GM12878 (cell line): ENCODE data around the gene EAF1. TPM values are rescaled to one million over a fixed set of nuclear protein-coding genes. Genes with fewer than 3 reads are reported as not detected.

Source experiments
- ATAC-seq: fragments of 200-7000 bp; cut with Tn5 transposase; 3 replicates; pipeline ENCODE4 v1.9.1; 2020; ENCODE audit warnings: mild to moderate bottlenecking, moderate library complexity
- BruUV-seq: library from RNA; stranded (reverse); fragments of 400-500 nt; replicated peaks from 2 replicates; lab custom pipeline; 2021; lab: Mats Ljungman, UMichigan
- CTCF ChIA-PET: fragments of 300-600 bp; sonication (Branson Sonifier 250); formaldehyde crosslinking; extraction: SDS; loops from one replicate; lab custom pipeline; 2021; ENCODE audit warnings: inconsistent platforms; lab: Yijun Ruan, JAX
- POLR2A ChIA-PET: fragments of 350-600 bp; formaldehyde crosslinking; extraction: SDS; loops from one replicate; lab custom pipeline; 2021; ENCODE audit warnings: inconsistent platforms; lab: Charles Lee
- RAD21 ChIA-PET: fragments of 300-600 bp; sonication (Branson Sonifier 250); formaldehyde crosslinking; loops from one replicate; lab custom pipeline; 2023; ENCODE audit warnings: antibody characterized with exemption; ENCODE audit not compliant: unreplicated experiment; lab: Charles Lee
- SMC1A ChIA-PET: fragments of 300-600 bp; sonication (Branson Sonifier 250); formaldehyde crosslinking; loops from one replicate; lab custom pipeline; 2023; ENCODE audit not compliant: unreplicated experiment, uncharacterized antibody; lab: Charles Lee
- DNase-seq: peaks from one replicate; pipeline ENCODE4 v3.0.0-alpha.2; 2011; ENCODE audit warnings: low read depth, low spot score
- FAIRE-seq: peaks from 3 replicates; lab custom pipeline; 2011; peaks lifted over from hg19 to GRCh38; lab: Jason Lieb, UNC
- H2AFZ ChIP-seq: 2 replicates; pipeline ENCODE4 v1.6.0; 2011; ENCODE audit warnings: low read depth, low read length, control low read depth; ENCODE audit not compliant: control insufficient read depth
- H3K27ac ChIP-seq: 2 replicates; pipeline ENCODE4 v1.5.1; 2011; ENCODE audit warnings: control low read depth; ENCODE audit not compliant: control insufficient read depth, insufficient read depth
- H3K27me3 ChIP-seq, 2 experiments: replicated peaks in 1 of 2; 2 replicates each; pipeline versions ENCODE4 v1.6.0 to v1.6.1; 2011; ENCODE audit warnings: low read length in 1 of 2; ENCODE audit not compliant: control insufficient read depth in 2 of 2, insufficient read depth in 2 of 2
- H3K36me3 ChIP-seq, 2 experiments: 2 replicates each; pipeline ENCODE4 v1.5.1; 2011; ENCODE audit warnings: low read length in 1 of 2; ENCODE audit not compliant: control insufficient read depth in 2 of 2, insufficient read depth in 2 of 2
- H3K4me1 ChIP-seq: 2 replicates; pipeline ENCODE4 v1.6.1; 2011; ENCODE audit warnings: mild to moderate bottlenecking, low read length, moderate library complexity, mixed read lengths; ENCODE audit not compliant: control insufficient read depth, insufficient read depth
- H3K4me2 ChIP-seq: 2 replicates; pipeline ENCODE4 v1.6.0; 2011; ENCODE audit warnings: control low read depth; ENCODE audit not compliant: control insufficient read depth, insufficient read depth
- H3K4me3 ChIP-seq: fragments of 200-600 bp; sonication (generic); 2 replicates; pipeline ENCODE4 v1.5.1; 2016
- H3K79me2 ChIP-seq: 2 replicates; pipeline ENCODE4 v1.6.0; 2011; ENCODE audit warnings: low read length; ENCODE audit not compliant: control insufficient read depth, insufficient read depth
- H3K9ac ChIP-seq: 2 replicates; pipeline ENCODE4 v1.8.0; 2011; ENCODE audit warnings: low read length, control low read depth, mixed read lengths; ENCODE audit not compliant: control insufficient read depth, insufficient read depth
- H3K9me3 ChIP-seq: replicated peaks from 3 replicates; pipeline ENCODE4 v1.5.1; 2011; ENCODE audit warnings: mild to moderate bottlenecking, low read length; ENCODE audit not compliant: control insufficient read depth, insufficient read depth
- H4K20me1 ChIP-seq: 2 replicates; pipeline ENCODE4 v1.6.0; 2011; ENCODE audit not compliant: control insufficient read depth, insufficient read depth
- ASH2L ChIP-seq: fragments of 300-600, 200-600 bp; sonication (generic); IDR thresholded peaks from 2 replicates; pipeline ENCODE4 v1.6.1; 2017; ENCODE audit warnings: low read depth, mild to moderate bottlenecking, borderline replicate concordance
- EP300 ChIP-seq, 2 experiments: fragments of 150-350 bp in 1 of 2; IDR thresholded peaks; 2 replicates each; pipeline ENCODE4 v1.6.1; 2011 to 2012; ENCODE audit warnings: low read depth in 2 of 2, low read length in 2 of 2, borderline replicate concordance in 1 of 2, improper control_type of control experiment in 1 of 2, inconsistent platforms in 1 of 2; ENCODE audit not compliant: control insufficient read depth in 1 of 2
- ESRRA ChIP-seq: IDR thresholded peaks from 2 replicates; pipeline ENCODE4 v1.6.1; 2012; ENCODE audit warnings: mild to moderate bottlenecking, low read length, improper control_type of control experiment
- GATAD2B ChIP-seq: fragments of 450-650 bp; conservative IDR thresholded peaks from 2 replicates; pipeline ENCODE4 v1.6.1; 2017; ENCODE audit warnings: low read depth, mild to moderate bottlenecking, moderate library complexity
- HSF1 ChIP-seq: fragments of 150-350 bp; IDR thresholded peaks from 2 replicates; pipeline ENCODE4 v1.6.1; 2014; ENCODE audit warnings: mild to moderate bottlenecking, low read depth, low read length
- IKZF1 ChIP-seq: fragments of 450-650 bp; conservative IDR thresholded peaks from 2 replicates; pipeline ENCODE4 v1.6.1; 2017; ENCODE audit warnings: antibody characterized with exemption, mild to moderate bottlenecking
- IRF5 ChIP-seq: fragments of 450-650 bp; IDR thresholded peaks from 2 replicates; pipeline ENCODE4 v1.6.1; 2017; ENCODE audit warnings: borderline replicate concordance
- JUNB ChIP-seq: IDR thresholded peaks from 2 replicates; pipeline ENCODE4 v1.6.1; 2016; ENCODE audit warnings: antibody characterized with exemption, mild to moderate bottlenecking
- MYC ChIP-seq: IDR thresholded peaks from 2 replicates; pipeline ENCODE4 v1.6.1; 2011; ENCODE audit warnings: mild to moderate bottlenecking, low read length, moderate library complexity, inconsistent platforms; ENCODE audit not compliant: insufficient read depth, insufficient replicate concordance, insufficient read length, severe bottlenecking
- NFYA ChIP-seq: IDR thresholded peaks from 2 replicates; pipeline ENCODE4 v1.6.1; 2011; ENCODE audit warnings: low read depth, mild to moderate bottlenecking, low read length, improper control_type of control experiment, borderline replicate concordance
- PBX3 ChIP-seq: IDR thresholded peaks from 2 replicates; pipeline ENCODE4 v1.6.1; 2011; ENCODE audit warnings: mild to moderate bottlenecking, low read depth, low read length, moderate library complexity; ENCODE audit not compliant: insufficient replicate concordance
- REST ChIP-seq: IDR thresholded peaks from 2 replicates; pipeline ENCODE4 v1.6.1; 2012; ENCODE audit warnings: mild to moderate bottlenecking, low read depth, low read length
- ZZZ3 ChIP-seq: IDR thresholded peaks from 2 replicates; pipeline ENCODE4 v1.6.1; 2011; ENCODE audit warnings: low read depth; ENCODE audit not compliant: control insufficient read depth, insufficient read length
- WGBS: methylation state at CpG from one replicate; pipeline ENCODE4 v1.1.6; 2016; ENCODE audit warnings: low lambda C conversion rate; ENCODE audit not compliant: insufficient replicate concordance, insufficient coverage; ENCODE audit errors: missing lambda C conversion rate; 5-methylcytosine and 5-hydroxymethylcytosine counted together
- in situ Hi-C: fragments of 300-500 bp; cut with MboI; formaldehyde crosslinking; loops from 9 replicates; pipeline ENCODE4 v1.14.3; 2018; ENCODE audit warnings: mixed read lengths
- intact Hi-C: fragments of 100-400 bp; cut with micrococcal nuclease; formaldehyde crosslinking; loops from one replicate; pipeline ENCODE4 v1.14.2; 2022; ENCODE audit not compliant: unreplicated experiment
- polyA plus RNA-seq, 11 experiments: library from polyadenylated mRNA; depleted of rRNA in 4 of 11; unstranded in 6 of 11; stranded (reverse) in 5 of 11; fragments of >200 nt; fragmentation: Nextera tagmentation in 4 of 11; fragmentation: Illumina TruSeq in 1 of 11; extraction: Ambion mirVana in 4 of 11; extraction: Trizol in 1 of 11; gene quantifications; 1 replicate in 1 of 11; 2 replicates in 10 of 11; pipeline versions ENCODE4 v1.2.1 to v1.2.3, GENCODE V29; 2011 to 2016; ENCODE audit warnings: inconsistent platforms in 2 of 11, missing spikeins in 2 of 11, low read depth in 1 of 11
- total RNA-seq, 4 experiments: library from RNA; depleted of rRNA in 3 of 4; stranded (reverse); fragments of >200 nt in 3 of 4; fragmentation: Illumina TruSeq in 1 of 4; extraction: Trizol in 1 of 4; gene quantifications; 2 replicates each; pipeline versions ENCODE4 v1.2.1 to v1.2.3, GENCODE V29; 2013 to 2021

The EAF1 gene
- total and polyA plus RNA-seq, 10 of the 15 experiments (the other 5 are each of a cell fraction or from before 2014, with no cell fraction given): 6.8 to 21.6 (median 15.6) TPM

GRCh38 chr3:15403495-15403894 is 23.9 kb upstream of the EAF1 start:
- CTCF ChIA-PET: interaction anchor here (1.0 to 10.1 kb wide), 9 partner anchors 16 to 286 kb away, joined by 3 to 302 read pairs (median 5); partner anchors contain the start of gene CAPN7
- H2AFZ ChIP-seq: no peak overlapping the region
- ATAC-seq (no peak), DNase-seq (no peak), FAIRE-seq (no peak)
- no peaks in the 10 kb centered on the region for H3K9me3 ChIP-seq
- SMC1A ChIA-PET: interaction anchor here (0.7 to 8.7 kb wide), 9 partner anchors 13 to 301 kb away, joined by 3 to 223 read pairs (median 5); partner anchors contain the start of gene CAPN7
- H3K36me3 ChIP-seq: no peaks in the 10 kb centered on the region
- RAD21 ChIA-PET: interaction anchor here (1.4 to 6.8 kb wide), 3 partner anchors 16 to 136 kb away, joined by 4 to 143 read pairs (median 19); no protein-coding TSS in a partner anchor
- POLR2A ChIA-PET: no interaction called here
- H3K4me2 ChIP-seq: no peak overlapping the region
- no peak overlapping the region for H3K27ac ChIP-seq
- 85% methylated on average over 3 of the region's 3 CpGs for WGBS
- in situ Hi-C loops (loop anchor here (5.0 kb wide), 2 partner anchors 201 to 286 kb away; no protein-coding TSS in a partner anchor), intact Hi-C loops (no loop called here)
- no peaks in the 10 kb centered on the region for H4K20me1 ChIP-seq
- H3K79me2 ChIP-seq: no peaks in the 10 kb centered on the region
- BruUV-seq: no TSS peak
- H3K4me1 ChIP-seq: peaks cover 8% of the 10 kb centered on the region
- H3K27me3 ChIP-seq: no peaks in the 10 kb centered on the region
- H3K9ac ChIP-seq: no peak overlapping the region
- H3K4me3 ChIP-seq: no peak overlapping the region
- no peak for TF ChIP-seq NFYA
- no peak for TF ChIP-seq REST
- no peak for TF ChIP-seq EP300 (IDR thresholded peaks at IDR 0.05; ENCODE audit: borderline replicate concordance in 1 of 2, control insufficient read depth in 1 of 2, low read depth in 2 of 2, low read length in 2 of 2)
- no peak for TF ChIP-seq JUNB
- no peak for TF ChIP-seq ASH2L
- no peak for TF ChIP-seq PBX3
- TF ChIP-seq HSF1: no peak
- no peak for TF ChIP-seq ESRRA
- no peak for TF ChIP-seq IKZF1
- TF ChIP-seq IRF5: no peak
- no peak for TF ChIP-seq ZZZ3
- TF ChIP-seq GATAD2B: no peak
- TF ChIP-seq MYC: no peak
